Muscle layer of duodenum (tissue), 2 donors: ENCODE results near the gene CHSY3.
A peak's percentile ranks its signal among the peaks of the same experiment; 100 is the strongest.

Source experiments
- H3K27ac ChIP-seq: one replicate; pipeline ENCODE4 v1.7.0; 2013; ENCODE audit warnings: mild to moderate bottlenecking, low read length
- H3K27me3 ChIP-seq: one replicate; pipeline ENCODE4 v1.7.0; 2013; ENCODE audit warnings: low read depth, mild to moderate bottlenecking, control low read depth, low read length
- H3K36me3 ChIP-seq, 2 donors: one replicate each; pipeline ENCODE4 v1.7.0; 2013; ENCODE audit warnings: low read length in 2 of 2, control low read depth in 1 of 2, mild to moderate bottlenecking in 1 of 2; ENCODE audit not compliant: insufficient read depth in 2 of 2, control insufficient read depth in 1 of 2
- H3K4me1 ChIP-seq, 2 donors: one replicate each; pipeline ENCODE4 v1.7.0; 2013; ENCODE audit warnings: low read length in 2 of 2, mild to moderate bottlenecking in 2 of 2, control low read depth in 1 of 2, moderate library complexity in 1 of 2; ENCODE audit not compliant: insufficient read depth in 2 of 2, control insufficient read depth in 1 of 2
- H3K4me3 ChIP-seq, 2 donors: one replicate each; pipeline ENCODE4 v1.7.0; 2013; ENCODE audit warnings: low read length in 2 of 2, low read depth in 1 of 2, mild to moderate bottlenecking in 1 of 2
- H3K9me3 ChIP-seq, 2 donors: one replicate each; pipeline ENCODE4 v1.7.0; 2013; ENCODE audit warnings: low read length in 2 of 2, control low read depth in 1 of 2, mild to moderate bottlenecking in 1 of 2; ENCODE audit not compliant: control insufficient read depth in 1 of 2
- donor health status: healthy.

CHSY3 gene

GRCh38 chr5:130116462-130116861 is 212.2 kb downstream of the CHSY3 start:
- Histone ChIP-seq H3K4me1 (peaks cover 0 to 4% of the 10 kb centered on the region in 2 donors), H3K36me3 (no peaks in the 10 kb centered on the region), H3K4me3 (no peak overlapping the region), H3K27ac (no peak overlapping the region), H3K9me3 (no peaks in the 10 kb centered on the region), H3K27me3 (no peaks in the 10 kb centered on the region)

DNA sequence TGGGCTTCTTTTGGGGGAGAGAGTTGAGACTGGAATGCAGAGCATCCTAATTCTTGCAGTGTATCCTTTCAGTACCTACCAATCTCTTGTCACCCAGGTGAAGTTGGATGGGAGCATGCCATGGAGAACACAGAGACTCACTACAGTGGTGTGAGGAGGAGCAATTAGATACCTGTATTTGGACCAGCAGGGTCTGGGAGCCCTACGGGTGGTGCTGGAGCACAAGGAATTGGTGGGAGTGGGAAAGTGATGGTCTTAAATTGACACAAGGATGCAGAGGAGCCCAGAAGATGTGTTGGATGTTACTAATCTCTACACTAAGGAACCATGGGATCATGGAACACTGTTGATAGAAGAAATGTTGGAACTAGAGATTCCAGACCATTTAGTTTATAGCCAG is 212.7 kb downstream of the CHSY3 start:
- Histone ChIP-seq H3K27ac (no peak overlapping the region), H3K27me3 (no peaks in the 10 kb centered on the region), H3K36me3 (no peaks in the 10 kb centered on the region), H3K4me3 (no peak overlapping the region), H3K4me1 (peaks cover 0 to 4% of the 10 kb centered on the region in 2 donors), H3K9me3 (no peaks in the 10 kb centered on the region)

- Histone ChIP-seq H3K4me3 (no peak overlapping the region), H3K9me3 (no peaks in the 10 kb centered on the region), H3K36me3 (no peaks in the 10 kb centered on the region), H3K27me3 (no peaks in the 10 kb centered on the region), H3K4me1 (no peaks in the 10 kb centered on the region), H3K27ac (no peak overlapping the region)
Observed at GRCh38 chr5:130126746-130127145, 222.5 kb downstream of the CHSY3 start.

DNA sequence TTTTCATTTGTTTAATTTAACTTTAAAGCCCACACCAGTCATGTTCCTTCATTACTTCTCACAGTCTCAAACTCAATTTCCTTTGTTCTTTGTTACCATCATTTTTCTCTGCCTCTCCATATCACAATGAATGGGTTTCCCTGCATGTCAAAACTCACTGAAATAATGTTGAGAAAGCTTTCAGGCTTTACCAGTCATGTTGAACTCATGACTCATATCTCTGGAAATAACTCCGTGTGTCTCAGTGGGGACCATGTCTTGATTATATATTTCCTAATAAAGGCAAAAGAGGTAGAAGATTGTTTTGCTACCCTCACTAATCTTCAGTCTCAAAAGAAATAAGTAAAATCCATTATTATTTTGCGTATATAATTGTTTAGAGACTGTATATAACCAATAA is 231.2 kb downstream of the CHSY3 start:
- Histone ChIP-seq H3K27ac (peak overlapping the region; percentile 71), H3K4me1 (peaks cover 0 to 27% of the 10 kb centered on the region in 2 donors), H3K4me3 (no peak overlapping the region), H3K9me3 (no peaks in the 10 kb centered on the region), H3K36me3 (no peaks in the 10 kb centered on the region), H3K27me3 (no peaks in the 10 kb centered on the region)

DNA sequence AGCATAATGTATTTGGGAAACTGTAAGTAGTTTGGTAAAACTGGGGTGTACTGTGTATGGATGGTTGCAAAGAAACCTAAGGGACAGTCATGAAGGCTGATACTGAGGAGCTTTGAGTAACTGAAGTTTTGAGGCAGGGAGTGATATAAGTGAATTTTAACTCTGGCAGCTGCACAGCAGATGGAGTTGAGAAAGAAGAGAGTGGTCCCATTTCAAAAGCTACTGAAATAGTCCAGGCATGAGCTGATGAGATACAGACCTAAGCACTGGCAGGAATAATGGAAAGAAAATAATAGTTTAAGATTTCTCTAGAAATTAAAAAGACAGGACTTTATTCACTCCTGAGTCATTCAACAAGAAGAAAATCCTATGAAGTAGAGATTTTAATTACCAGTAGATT is 232.0 kb downstream of the CHSY3 start:
- Histone ChIP-seq H3K4me1 (peaks cover 0 to 27% of the 10 kb centered on the region in 2 donors), H3K27me3 (no peaks in the 10 kb centered on the region), H3K27ac (peak overlapping the region; percentile 71), H3K4me3 (no peak overlapping the region), H3K9me3 (no peaks in the 10 kb centered on the region), H3K36me3 (no peaks in the 10 kb centered on the region)

- Histone ChIP-seq H3K36me3 (no peaks in the 10 kb centered on the region), H3K4me3 (no peak overlapping the region), H3K27me3 (no peaks in the 10 kb centered on the region), H3K27ac (no peak overlapping the region), H3K4me1 (peaks cover 0 to 27% of the 10 kb centered on the region in 2 donors), H3K9me3 (no peaks in the 10 kb centered on the region)
Observed at GRCh38 chr5:130137681-130138080, 233.4 kb downstream of the CHSY3 start.

DNA sequence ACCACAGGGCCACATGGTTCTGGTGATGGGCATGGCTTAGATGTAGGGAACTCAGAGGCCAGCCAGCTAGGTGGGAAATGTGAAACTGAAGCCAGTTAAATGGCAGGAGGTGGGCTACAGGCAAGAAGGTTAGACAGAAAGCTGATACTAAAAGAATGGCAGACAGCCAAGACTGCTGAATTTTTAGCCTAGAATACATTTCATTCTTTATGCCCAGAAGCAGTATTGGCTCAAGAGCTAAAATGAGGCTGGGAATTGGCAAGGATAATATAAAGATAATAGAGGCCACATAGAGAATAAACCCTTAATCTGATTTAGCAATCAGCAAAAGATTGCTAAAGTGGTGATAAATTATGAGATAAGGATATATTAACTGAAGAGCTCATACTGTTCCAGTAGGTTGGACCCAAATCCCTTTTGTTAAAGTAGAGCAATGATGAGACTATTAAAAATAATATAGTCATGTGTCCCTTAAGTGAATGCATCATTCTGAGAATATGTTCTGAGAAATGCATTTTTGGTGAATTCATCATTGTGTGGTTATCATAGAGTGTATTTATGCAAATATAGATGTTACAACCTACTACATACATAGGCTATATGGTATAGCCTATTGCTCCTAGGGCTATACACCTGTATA is 234.3 kb downstream of the CHSY3 start:
- no peak overlapping the region for H3K27ac ChIP-seq
- no peaks in the 10 kb centered on the region for H3K9me3 ChIP-seq
- H3K27me3 ChIP-seq = no peaks in the 10 kb centered on the region
- peaks cover 0 to 27% of the 10 kb centered on the region in 2 donors for H3K4me1 ChIP-seq
- H3K4me3 ChIP-seq = no peak overlapping the region
- no peaks in the 10 kb centered on the region for H3K36me3 ChIP-seq

DNA sequence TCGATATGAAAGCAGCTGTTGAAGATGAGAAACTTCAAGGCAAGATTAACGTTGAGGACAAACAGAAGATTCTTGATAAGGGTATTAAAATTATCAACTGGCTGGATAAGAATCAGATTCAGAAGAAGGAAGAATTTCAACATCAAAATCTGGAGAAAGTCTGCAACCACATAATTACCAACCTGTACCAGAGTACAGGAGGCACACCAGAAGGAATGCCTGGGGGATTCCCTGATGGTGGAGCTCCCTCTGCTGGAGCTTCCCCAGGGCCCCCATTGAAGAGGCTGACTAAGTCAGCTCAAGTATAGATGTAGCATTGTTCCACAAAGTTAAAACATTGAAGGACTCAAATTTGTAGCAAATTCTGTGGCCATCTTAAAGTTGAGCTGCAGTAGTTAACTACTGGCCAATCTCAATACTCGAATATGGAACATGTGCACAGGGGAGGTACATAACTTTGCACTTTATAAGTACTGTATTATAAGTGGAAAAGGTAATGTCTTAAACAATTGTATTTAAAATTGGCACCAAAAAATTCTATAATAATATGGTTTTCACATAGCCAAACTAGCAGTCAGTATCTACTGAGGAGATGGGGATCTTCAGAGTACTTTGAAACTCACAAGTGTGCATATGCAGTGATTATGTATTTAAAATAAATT is 237.5 kb downstream of the CHSY3 start:
- Histone ChIP-seq H3K4me1 (peaks cover 0 to 17% of the 10 kb centered on the region in 2 donors), H3K4me3 (no peak overlapping the region), H3K27ac (no peak overlapping the region), H3K27me3 (no peaks in the 10 kb centered on the region), H3K9me3 (no peaks in the 10 kb centered on the region), H3K36me3 (no peaks in the 10 kb centered on the region)

DNA sequence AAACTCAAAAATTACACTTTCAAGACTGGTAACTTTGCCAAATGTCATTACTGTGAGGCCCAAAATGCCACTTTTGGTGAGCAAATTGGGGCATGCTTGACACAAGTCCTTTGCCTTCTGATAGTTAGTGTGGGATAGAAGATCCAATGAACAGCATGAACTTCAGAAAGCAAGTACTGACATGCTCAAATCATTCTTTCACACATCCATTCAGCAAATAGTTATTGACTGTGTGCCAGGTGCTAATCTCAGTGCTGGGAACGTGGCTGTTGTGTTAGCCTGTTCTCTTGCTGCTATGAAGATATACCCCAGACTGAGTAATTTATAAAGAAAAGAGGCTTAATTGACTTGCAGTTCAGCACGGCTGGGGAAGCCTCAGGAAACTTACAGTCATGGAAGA is 247.0 kb downstream of the CHSY3 start:
- Histone ChIP-seq H3K4me1 (peaks cover 0 to 8% of the 10 kb centered on the region in 2 donors), H3K27ac (no peak overlapping the region), H3K36me3 (no peaks in the 10 kb centered on the region), H3K4me3 (no peak overlapping the region), H3K9me3 (no peaks in the 10 kb centered on the region), H3K27me3 (no peaks in the 10 kb centered on the region)

DNA sequence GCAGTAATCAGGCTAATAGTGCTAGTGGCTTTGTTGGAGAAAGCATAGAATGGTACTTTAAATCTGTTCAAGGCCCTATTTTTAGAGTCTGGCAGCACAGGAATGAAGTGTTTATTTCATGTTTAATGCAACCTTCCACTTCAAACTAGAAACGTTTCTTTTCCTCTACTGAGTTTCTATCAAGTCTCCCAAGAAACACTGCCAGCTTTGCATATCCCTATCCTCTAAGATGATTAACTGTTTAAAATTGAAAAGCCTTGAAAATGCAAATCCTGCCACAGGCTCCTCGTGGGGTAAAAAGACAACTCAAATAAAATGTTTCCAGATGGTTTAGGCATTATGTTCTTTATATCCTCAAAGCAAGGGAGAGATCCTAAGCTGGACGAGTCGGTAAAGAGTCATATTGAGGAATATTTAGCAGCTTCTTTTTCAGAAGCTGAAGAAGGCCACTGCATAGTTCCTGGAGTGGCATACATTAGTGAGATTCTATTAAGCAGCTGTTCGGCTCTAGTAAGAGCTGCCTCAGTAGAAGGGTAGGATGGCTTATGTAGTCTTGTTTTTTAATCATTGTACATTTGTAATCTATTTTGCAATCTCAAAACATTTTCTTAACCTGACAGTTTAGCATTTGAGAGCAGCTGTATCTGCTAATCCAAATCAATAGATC is 251.2 kb downstream of the CHSY3 start:
- Histone ChIP-seq H3K4me1 (peaks cover 0 to 8% of the 10 kb centered on the region in 2 donors), H3K27ac (no peak overlapping the region), H3K9me3 (no peaks in the 10 kb centered on the region), H3K4me3 (no peak overlapping the region), H3K36me3 (no peaks in the 10 kb centered on the region), H3K27me3 (no peaks in the 10 kb centered on the region)

- no peaks in the 10 kb centered on the region for H3K27me3 ChIP-seq
- H3K9me3 ChIP-seq = no peaks in the 10 kb centered on the region
- H3K4me3 ChIP-seq = no peak overlapping the region
- H3K27ac ChIP-seq = no peak overlapping the region
- H3K36me3 ChIP-seq = no peaks in the 10 kb centered on the region
- peaks cover 0 to 8% of the 10 kb centered on the region in 2 donors for H3K4me1 ChIP-seq
Observed at GRCh38 chr5:130158036-130158435, 253.8 kb downstream of the CHSY3 start.
